ENCODE results near the gene CD99L2. TPM values are rescaled to one million over a fixed set of nuclear protein-coding genes. Genes with fewer than 3 reads are reported as not detected.
"Not testable (repeated sequence)": the region's sequence is repeated elsewhere in the genome, so short reads cannot be mapped to it uniquely, and the experiment has no call there.

Gene CD99L2
- total RNA-seq, 2 experiments from 2014 or later = 14.1 to 14.6 TPM

DNA sequence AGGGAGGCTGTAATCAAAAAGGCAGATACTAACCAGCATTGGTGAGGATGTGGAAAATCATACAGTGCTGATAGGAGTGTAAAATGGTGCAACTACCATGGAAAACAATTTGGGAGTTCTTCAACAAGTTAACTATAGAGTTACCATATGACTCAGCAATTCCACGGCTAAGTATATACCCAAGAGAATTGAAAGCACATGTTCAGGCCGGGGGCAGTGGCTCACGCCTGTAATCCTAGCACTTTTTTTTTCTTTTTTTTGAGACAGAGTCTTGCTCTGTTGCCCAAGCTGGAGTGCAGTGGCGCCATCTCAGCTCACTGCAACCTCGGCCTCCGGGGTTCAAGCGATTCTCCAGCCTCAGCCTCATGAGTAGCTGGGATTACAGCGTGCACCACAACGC, 15.0 kb upstream of the CD99L2 start:
- H3K27me3 Mint-ChIP-seq = no peaks in the 10 kb centered on the region
- H3K36me3 Mint-ChIP-seq (ENCODE audit: low read depth) = no peaks in the 10 kb centered on the region
- no peaks in the 10 kb centered on the region for H3K9me3 Mint-ChIP-seq
- no peak overlapping the region for H3K27ac Mint-ChIP-seq
- H3K4me3 Mint-ChIP-seq = no peak overlapping the region
- CTCF ChIA-PET = interaction anchor here (1.7 kb wide), 1 partner anchor 14 kb away, joined by 5 read pairs; no protein-coding TSS in a partner anchor
- H3K4me1 Mint-ChIP-seq = no peaks in the 10 kb centered on the region
- POLR2A ChIA-PET = no interaction called here
- no peak for DNase-seq

DNA sequence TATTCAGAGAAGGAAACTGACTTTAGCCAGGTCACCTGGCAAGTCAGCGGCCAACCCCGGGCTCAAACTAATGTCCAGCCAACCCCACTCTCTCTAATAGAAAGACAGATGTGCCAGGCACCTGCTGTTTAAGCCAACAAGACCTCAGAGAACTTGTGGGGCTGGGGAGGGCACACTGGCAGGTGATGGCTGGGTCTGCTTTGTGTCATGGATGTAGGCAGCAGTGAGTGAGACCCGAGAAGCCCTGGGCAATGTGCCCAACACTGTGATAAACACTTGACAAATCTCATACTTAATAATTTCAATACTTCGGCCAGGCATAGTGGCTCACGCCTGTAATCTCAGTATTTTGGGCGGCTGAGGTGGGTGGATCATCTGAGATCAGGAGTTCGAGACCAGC, 9.0 kb upstream of the CD99L2 start:
- DNase-seq = no peak
- H3K27me3 Mint-ChIP-seq = peaks cover 3% of the 10 kb centered on the region
- H3K4me1 Mint-ChIP-seq = no peaks in the 10 kb centered on the region
- H3K4me3 Mint-ChIP-seq = no peak overlapping the region
- no peak overlapping the region for H3K27ac Mint-ChIP-seq
- no peaks in the 10 kb centered on the region for H3K9me3 Mint-ChIP-seq
- H3K36me3 Mint-ChIP-seq (ENCODE audit: low read depth) = no peaks in the 10 kb centered on the region
- CTCF ChIA-PET = no interaction called here
- POLR2A ChIA-PET = no interaction called here

DNA sequence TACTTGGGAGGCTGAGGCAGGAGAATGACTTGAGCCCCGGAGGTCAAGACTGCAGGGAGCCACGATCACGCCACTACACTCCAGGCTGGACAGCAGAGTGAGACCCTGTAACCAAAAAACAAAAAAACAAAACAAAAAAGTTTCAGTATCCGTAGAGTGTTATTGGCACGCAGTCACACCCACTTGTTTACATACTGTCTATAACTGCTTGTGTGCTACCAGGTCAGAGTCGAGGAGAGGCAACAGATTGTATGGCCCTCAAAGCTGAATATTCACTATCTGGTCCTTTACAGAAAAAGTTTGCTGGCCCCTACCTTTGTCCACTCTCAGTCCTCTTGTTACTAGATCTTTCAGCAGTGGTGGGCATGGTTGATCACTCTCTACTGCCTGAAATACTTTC, 8.2 kb upstream of the CD99L2 start:
- H3K4me3 Mint-ChIP-seq = no peak overlapping the region
- no peaks in the 10 kb centered on the region for H3K36me3 Mint-ChIP-seq (ENCODE audit: low read depth)
- POLR2A ChIA-PET = no interaction called here
- CTCF ChIA-PET = no interaction called here
- DNase-seq = no peak
- no peaks in the 10 kb centered on the region for H3K4me1 Mint-ChIP-seq
- H3K27me3 Mint-ChIP-seq = peaks cover 3% of the 10 kb centered on the region
- no peak overlapping the region for H3K27ac Mint-ChIP-seq
- H3K9me3 Mint-ChIP-seq = no peaks in the 10 kb centered on the region

DNA sequence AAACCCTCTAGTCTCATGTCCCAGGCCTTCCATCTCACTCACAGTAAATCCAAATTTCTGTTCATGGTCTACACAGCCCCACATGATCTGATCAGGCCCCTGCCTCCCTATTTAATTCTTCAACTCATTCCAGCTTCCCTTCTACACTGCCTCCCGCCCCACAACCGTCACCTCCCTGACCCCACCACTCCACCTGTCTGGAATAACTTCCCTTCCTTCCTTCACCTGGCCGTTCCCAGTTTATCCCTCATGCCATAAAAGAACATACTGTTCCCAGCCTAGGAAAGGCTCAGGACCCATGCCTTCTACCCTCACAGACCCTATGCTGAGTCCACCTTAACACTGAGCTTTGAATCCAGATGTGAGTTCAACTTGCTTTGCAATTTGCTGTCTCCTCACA, 6.8 kb upstream of the CD99L2 start:
- no peaks in the 10 kb centered on the region for H3K9me3 Mint-ChIP-seq
- no peak overlapping the region for H3K27ac Mint-ChIP-seq
- no peaks in the 10 kb centered on the region for H3K36me3 Mint-ChIP-seq (ENCODE audit: low read depth)
- H3K27me3 Mint-ChIP-seq = peaks cover 8% of the 10 kb centered on the region
- DNase-seq = no peak
- ChIA-PET CTCF (interaction anchor here (0.6 kb wide), 2 partner anchors 86 to 195 kb away, joined by 4 to 5 read pairs; no protein-coding TSS in a partner anchor), POLR2A (no interaction called here)
- H3K4me1 Mint-ChIP-seq = no peaks in the 10 kb centered on the region
- no peak overlapping the region for H3K4me3 Mint-ChIP-seq

DNA sequence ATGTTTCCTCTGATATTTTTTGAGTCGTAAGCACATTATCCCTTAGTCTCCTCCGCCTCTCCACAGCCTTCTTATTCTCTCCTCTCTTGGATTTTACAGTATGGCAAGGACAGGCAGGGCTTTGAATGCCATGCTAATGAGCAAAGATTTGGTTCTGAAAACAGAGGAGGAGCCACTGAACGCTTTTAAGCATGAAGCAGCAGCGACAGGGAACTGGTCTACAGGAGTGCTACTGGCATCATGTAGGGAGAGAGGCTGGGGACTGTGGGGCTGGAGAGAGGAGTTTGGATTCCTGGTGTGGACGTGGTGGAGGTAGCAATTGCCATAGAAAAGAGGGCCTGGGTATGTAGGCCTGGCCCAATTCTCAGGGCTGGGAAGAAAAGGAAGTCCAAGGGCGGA, 4.6 kb upstream of the CD99L2 start:
- Mint-ChIP-seq H3K27ac (no peak overlapping the region), H3K4me3 (no peak overlapping the region), H3K36me3 (ENCODE audit: low read depth) (no peaks in the 10 kb centered on the region), H3K9me3 (no peaks in the 10 kb centered on the region), H3K27me3 (peaks cover 12% of the 10 kb centered on the region), H3K4me1 (peaks cover 7% of the 10 kb centered on the region)
- ChIA-PET CTCF (no interaction called here), POLR2A (no interaction called here)
- DNase-seq = no peak

DNA sequence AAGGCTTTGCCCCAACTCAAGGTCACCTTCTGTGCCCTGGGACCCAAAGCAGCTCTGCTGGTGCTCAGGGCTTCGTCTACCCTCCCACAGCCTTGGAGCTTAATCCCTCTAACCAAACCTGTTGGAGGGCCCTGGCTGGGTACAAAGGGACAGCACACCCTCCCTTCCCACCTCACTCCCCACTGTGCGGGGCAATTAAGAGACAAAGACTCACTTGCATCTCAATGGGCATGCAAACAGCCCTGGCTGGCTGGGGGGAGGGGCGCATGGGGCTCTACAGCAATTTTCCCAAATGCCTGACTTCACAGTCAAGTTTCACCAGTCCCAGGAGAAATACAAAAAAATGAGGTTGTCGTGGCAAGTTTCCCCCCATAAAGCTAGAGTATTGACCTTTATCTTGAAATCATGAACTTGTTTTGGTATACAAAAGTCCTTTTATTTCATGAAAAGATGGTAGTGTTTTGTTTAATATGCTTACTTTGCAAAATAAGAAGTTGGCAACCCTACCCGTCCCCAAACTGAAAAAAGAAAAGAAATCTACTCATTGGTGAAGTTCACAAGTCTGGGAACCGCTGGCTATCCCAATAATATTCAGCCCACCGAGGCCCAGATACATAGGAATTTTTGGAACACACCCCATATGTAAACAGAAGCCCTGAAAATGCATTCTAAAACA, 4.1 kb upstream of the CD99L2 start:
- H3K9me3 Mint-ChIP-seq = no peaks in the 10 kb centered on the region
- DNase-seq = no peak
- POLR2A ChIA-PET = no interaction called here
- no peaks in the 10 kb centered on the region for H3K36me3 Mint-ChIP-seq (ENCODE audit: low read depth)
- H3K27me3 Mint-ChIP-seq = peaks cover 12% of the 10 kb centered on the region
- no peak overlapping the region for H3K4me3 Mint-ChIP-seq
- CTCF ChIA-PET = no interaction called here
- H3K27ac Mint-ChIP-seq = no peak overlapping the region
- peaks cover 8% of the 10 kb centered on the region for H3K4me1 Mint-ChIP-seq

DNA sequence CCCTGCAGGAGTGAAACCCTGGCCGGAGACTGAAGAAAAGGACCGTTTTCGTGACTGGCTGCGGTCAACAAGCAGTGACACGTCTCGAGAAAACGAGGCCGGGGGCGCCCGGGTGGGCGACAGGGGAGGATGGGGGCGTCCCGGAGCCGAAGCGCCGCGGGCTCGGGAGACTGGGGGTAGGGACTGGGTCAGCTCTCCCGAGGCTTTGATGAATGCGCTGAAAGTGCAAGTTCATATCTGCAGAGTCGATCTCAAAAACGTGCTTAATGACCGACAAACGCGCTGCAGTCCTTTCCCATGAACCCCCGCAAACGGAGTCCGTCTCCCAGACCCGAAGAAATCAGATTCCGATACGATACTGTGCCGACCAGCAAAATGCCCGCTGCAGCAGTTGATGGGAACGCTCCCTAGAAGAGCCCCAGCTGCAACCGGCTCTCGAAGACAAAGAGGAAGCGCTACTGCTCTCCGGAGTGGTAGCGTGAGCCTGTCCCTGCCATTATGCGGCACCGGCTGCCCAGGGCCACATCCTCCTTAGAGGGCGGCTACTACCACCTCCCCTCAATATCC, 806 bp upstream of the CD99L2 start:
- peaks cover 18% of the 10 kb centered on the region for H3K4me1 Mint-ChIP-seq
- peak overlapping the region; percentile 77 for H3K4me3 Mint-ChIP-seq
- DNase-seq = peak; percentile 32
- ChIA-PET POLR2A (no interaction called here), CTCF (interaction anchor here (2.1 kb wide), 1 partner anchor 15 kb away, joined by 5 read pairs; no protein-coding TSS in a partner anchor)
- H3K9me3 Mint-ChIP-seq = no peaks in the 10 kb centered on the region
- peak overlapping the region; percentile 52 for H3K27ac Mint-ChIP-seq
- peaks cover 9% of the 10 kb centered on the region for H3K27me3 Mint-ChIP-seq
- H3K36me3 Mint-ChIP-seq (ENCODE audit: low read depth) = no peaks in the 10 kb centered on the region

DNA sequence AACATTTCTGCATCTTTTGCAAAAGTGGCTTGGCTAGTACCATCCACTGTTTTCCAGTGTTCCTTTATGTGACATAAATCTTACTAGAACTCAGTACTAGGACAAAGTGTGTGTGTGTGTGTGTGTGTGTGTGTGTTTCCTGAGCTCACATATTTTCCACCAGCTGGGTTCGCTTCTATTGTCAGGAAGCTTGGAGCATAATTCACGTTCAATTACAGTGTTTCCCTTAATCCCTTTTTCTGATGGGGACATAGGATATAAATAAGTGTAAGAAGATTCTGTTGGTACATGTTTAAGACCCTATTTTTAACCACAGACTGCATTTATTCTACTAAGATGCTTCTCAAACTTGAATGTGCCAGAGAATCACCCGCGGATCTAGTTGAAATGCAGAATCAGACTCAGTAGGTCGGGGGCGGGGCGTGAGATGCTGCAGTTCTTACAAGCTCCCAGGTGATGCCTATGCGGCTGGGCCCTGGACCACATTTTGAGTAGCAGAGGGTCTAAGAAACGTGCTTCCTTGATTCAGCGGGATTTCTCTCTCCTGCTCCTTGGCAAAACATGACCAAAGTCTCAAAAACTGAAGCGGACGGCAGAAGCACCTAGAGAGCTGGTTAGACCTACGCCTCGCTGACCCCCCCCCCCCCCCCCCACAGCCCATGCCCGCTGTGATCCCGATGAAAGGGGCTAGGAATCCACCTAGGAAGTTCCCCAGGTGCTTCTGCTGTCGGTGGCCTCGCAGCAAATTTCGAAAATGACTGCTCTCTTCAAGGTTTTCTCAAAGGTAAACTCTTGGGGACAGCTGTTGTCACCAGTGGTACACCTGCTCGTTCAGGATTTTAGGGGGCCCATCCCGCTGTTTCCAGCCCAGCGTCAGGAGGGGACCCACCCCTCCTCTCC, 797 bp downstream of the CD99L2 start:
- ChIA-PET POLR2A (no interaction called here), CTCF (no interaction called here)
- H3K27ac Mint-ChIP-seq = peak overlapping the region; percentile 87
- H3K27me3 Mint-ChIP-seq = peaks cover 9% of the 10 kb centered on the region
- H3K4me1 Mint-ChIP-seq = peaks cover 18% of the 10 kb centered on the region
- H3K9me3 Mint-ChIP-seq = no peaks in the 10 kb centered on the region
- DNase-seq = peak; percentile 55
- no peaks in the 10 kb centered on the region for H3K36me3 Mint-ChIP-seq (ENCODE audit: low read depth)
- H3K4me3 Mint-ChIP-seq = peak overlapping the region; percentile 78

DNA sequence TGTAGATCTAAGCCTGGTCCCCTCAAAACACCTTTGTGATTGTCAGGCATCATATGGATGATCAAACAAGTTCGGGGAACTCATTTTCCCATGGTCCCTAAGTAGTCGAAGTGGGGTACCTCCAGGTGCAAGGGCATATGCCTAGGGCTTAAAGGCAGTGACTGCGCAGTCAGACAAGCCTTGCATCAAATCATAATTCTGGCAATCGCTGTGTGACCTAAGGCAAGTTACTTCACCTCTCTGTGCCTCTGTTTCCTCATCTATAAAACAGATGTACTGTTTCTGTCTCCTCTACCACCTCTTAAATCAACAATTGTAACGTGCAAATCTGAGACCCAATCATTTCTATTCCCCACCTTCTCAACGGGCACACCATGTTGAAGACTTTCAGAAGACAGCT, 1.8 kb downstream of the CD99L2 start:
- Mint-ChIP-seq H3K36me3 (ENCODE audit: low read depth) (no peaks in the 10 kb centered on the region), H3K4me3 (no peak overlapping the region)
- CTCF ChIA-PET = no interaction called here

DNA sequence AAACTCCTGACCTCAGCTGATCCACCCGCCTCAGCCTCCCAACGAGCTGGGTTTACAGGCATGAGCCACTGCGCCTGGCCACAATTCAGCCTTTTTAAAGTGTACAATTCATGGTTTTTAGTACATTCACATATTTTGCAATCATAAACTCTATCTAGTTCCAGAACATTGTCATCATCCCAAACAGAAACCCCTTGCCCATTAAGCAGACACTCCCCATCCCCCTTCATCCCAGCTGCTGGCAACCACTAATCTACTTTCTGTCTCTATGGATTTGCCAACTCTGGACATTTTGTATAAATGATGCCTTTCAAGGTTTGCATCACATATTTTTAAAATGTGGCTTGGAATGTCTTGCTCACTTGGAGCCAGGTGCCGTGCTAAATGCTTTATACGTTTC, 4.5 kb downstream of the CD99L2 start:
- H3K4me1 Mint-ChIP-seq = peaks cover 12% of the 10 kb centered on the region
- no peak overlapping the region for H3K4me3 Mint-ChIP-seq
- ChIA-PET CTCF (no interaction called here), POLR2A (no interaction called here)
- H3K27ac Mint-ChIP-seq = no peak overlapping the region
- DNase-seq = no peak
- no peaks in the 10 kb centered on the region for H3K9me3 Mint-ChIP-seq
- H3K27me3 Mint-ChIP-seq = no peaks in the 10 kb centered on the region
- no peaks in the 10 kb centered on the region for H3K36me3 Mint-ChIP-seq (ENCODE audit: low read depth)

More for the DNA sequence above, 1.8 kb downstream of the CD99L2 start:
- Mint-ChIP-seq H3K27ac (no peak overlapping the region), H3K27me3 (peaks cover 9% of the 10 kb centered on the region), H3K9me3 (no peaks in the 10 kb centered on the region), H3K4me1 (peaks cover 18% of the 10 kb centered on the region)
- POLR2A ChIA-PET = no interaction called here
- DNase-seq = no peak

DNA sequence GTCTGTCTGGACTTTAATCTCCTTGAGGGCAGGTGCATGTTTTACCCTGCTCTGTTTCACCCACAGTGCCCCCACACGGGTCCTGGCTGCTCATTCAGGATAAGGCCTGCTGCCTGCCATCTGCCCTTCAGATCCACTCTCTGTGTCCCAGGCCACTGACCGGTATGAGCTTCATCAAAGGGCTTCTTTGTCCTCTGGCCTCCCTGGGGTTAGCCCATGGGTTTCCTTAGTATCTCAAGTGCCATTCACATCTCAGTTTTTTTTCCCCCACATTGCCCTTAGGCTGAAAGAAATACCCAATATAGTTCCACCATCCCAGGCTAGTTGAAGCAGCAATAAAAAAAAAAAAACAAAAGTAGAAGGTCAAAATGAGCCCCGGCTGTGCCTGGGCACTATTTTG, 9.3 kb downstream of the CD99L2 start:
- Mint-ChIP-seq H3K27ac (no peak overlapping the region), H3K9me3 (no peaks in the 10 kb centered on the region), H3K4me1 (no peaks in the 10 kb centered on the region), H3K27me3 (no peaks in the 10 kb centered on the region), H3K4me3 (no peak overlapping the region), H3K36me3 (ENCODE audit: low read depth) (peaks cover 4% of the 10 kb centered on the region)
- ChIA-PET CTCF (no interaction called here), POLR2A (interaction anchor here (0.6 kb wide), 1 partner anchor 413 kb away, joined by 3 read pairs; no protein-coding TSS in a partner anchor)
- DNase-seq = no peak

DNA sequence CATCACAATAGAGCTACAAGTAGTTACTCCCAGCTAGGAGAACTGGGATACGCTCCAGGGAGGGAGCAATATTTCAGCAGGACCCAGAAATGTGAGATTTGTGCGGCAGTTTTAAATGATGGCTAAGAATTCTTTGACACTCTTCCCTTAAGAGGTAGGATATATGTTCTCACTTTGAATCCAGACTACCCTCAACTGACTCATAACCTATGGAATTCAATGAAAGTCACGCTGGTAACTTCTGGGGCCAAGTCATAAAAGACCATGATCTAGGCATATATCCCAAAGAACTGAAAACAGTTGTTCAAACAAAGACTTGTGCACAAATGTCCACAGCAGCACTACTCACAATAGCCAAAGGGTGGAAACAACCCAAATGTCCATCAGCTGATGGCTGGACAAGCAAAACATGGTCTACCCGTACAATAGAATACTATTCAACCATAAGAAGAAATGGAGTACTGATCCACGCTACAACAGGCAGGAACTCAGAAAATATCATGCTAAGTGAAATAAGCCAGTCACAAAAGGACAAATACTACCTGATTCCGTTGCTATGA, 10.5 kb downstream of the CD99L2 start:
- Mint-ChIP-seq H3K27ac (no peak overlapping the region), H3K27me3 (no peaks in the 10 kb centered on the region), H3K36me3 (ENCODE audit: low read depth) (peaks cover 4% of the 10 kb centered on the region), H3K4me3 (no peak overlapping the region), H3K9me3 (no peaks in the 10 kb centered on the region), H3K4me1 (peaks cover 3% of the 10 kb centered on the region)
- ChIA-PET CTCF (no interaction called here), POLR2A (no interaction called here)
- no peak for DNase-seq

DNA sequence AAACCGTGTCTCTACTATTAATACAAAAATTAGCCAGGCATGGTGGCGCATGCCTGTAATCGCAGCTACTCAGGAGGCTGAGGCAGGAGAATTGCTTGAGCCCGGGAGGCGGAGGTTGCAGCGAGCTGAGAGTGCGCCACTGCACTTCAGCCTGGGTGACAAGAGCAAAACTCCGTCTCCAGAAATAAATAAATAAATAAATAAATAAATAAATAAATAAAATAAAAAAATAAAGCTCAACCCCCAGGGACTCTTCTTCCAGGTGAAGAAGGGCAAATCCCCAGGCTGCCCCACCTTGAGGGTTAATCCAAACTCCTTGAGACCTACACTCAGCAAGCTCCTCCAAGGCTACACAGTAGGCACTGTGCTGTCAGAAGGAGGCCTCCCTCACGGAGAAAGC, 11.2 kb downstream of the CD99L2 start:
- H3K4me3 Mint-ChIP-seq; DNase-seq; H3K9me3 Mint-ChIP-seq; H3K27ac Mint-ChIP-seq; H3K36me3 Mint-ChIP-seq (ENCODE audit: low read depth); H3K4me1 Mint-ChIP-seq; CTCF ChIA-PET; H3K27me3 Mint-ChIP-seq; POLR2A ChIA-PET: not testable (repeated sequence)

Measured in activated CD4-positive, alpha-beta T cell treated with anti-CD3 and anti-CD28 coated beads, Interleukin-2, amount 10 ng/mL, durations not matched to agents 7 days and 5 days (primary cell).